ENCODE measurements around the gene RANBP3L.
"Not testable (repeated sequence)": the region's sequence is repeated elsewhere in the genome, so short reads cannot be mapped to it uniquely, and the experiment has no call there.

Gene RANBP3L

GRCh38 chr5:36285837-36286615 is 15.7 kb downstream of the RANBP3L start:
- no peak for DNase-seq

GRCh38 chr5:36283775-36284174 is 17.9 kb downstream of the RANBP3L start:
- DNase-seq = not testable (repeated sequence)

- DNase-seq = no peak
Observed at GRCh38 chr5:36281626-36282025, 20.1 kb downstream of the RANBP3L start.

- no peak for DNase-seq
Observed at GRCh38 chr5:36279054-36279698, 22.5 kb downstream of the RANBP3L start.

GRCh38 chr5:36277521-36278176 is 24.1 kb downstream of the RANBP3L start:
- DNase-seq = no peak

GRCh38 chr5:36276864-36277263 is 24.8 kb downstream of the RANBP3L start:
- no peak for DNase-seq

GRCh38 chr5:36273809-36274526 is 27.7 kb downstream of the RANBP3L start:
- no peak for DNase-seq

- DNase-seq = no peak
Observed at GRCh38 chr5:36272136-36272690, 29.5 kb downstream of the RANBP3L start.

- DNase-seq = no peak
Observed at GRCh38 chr5:36270876-36271575, 30.7 kb downstream of the RANBP3L start.

- no peak for DNase-seq
Observed at GRCh38 chr5:36270175-36270574, 31.5 kb downstream of the RANBP3L start.

GRCh38 chr5:36269478-36269877 is 32.2 kb downstream of the RANBP3L start:
- DNase-seq = no peak

- DNase-seq = no peak
Observed at GRCh38 chr5:36267905-36268304, 33.8 kb downstream of the RANBP3L start.

- no peak for DNase-seq
Observed at GRCh38 chr5:36264202-36264760, 37.4 kb downstream of the RANBP3L start.

- DNase-seq = no peak
Observed at GRCh38 chr5:36261186-36261585, 40.5 kb downstream of the RANBP3L start.

- no peak for DNase-seq
Observed at GRCh38 chr5:36253575-36253974, 48.1 kb downstream of the RANBP3L start.

GRCh38 chr5:36252722-36253365 is 48.9 kb downstream of the RANBP3L start:
- no peak for DNase-seq

GRCh38 chr5:36251218-36251617 is 50.5 kb downstream of the RANBP3L start:
- no peak for DNase-seq

- DNase-seq = no peak
Observed at GRCh38 chr5:36250427-36250826, 51.3 kb downstream of the RANBP3L start.

- no peak for DNase-seq
Observed at GRCh38 chr5:36246036-36246800, 55.5 kb downstream of the RANBP3L start.

GRCh38 chr5:36244076-36244475 is 57.6 kb downstream of the RANBP3L start:
- DNase-seq = no peak

- no peak for DNase-seq
Observed at GRCh38 chr5:36243653-36244052, 58.0 kb downstream of the RANBP3L start.
